Measurements from ENCODE around the gene ENTPD2.

The ENTPD2 gene

GRCh38 chr9:137070906-137071275, 17.0 kb upstream of the ENTPD2 start:
- TF ChIP-seq CTCF (conservative IDR thresholded peaks at IDR 0.05) (no peak), ZFX (IDR thresholded peaks at IDR 0.05) (no peak)
- H3K27ac ChIP-seq: peak overlapping the region; percentile 82

- H3K27ac ChIP-seq: peak within 1 kb of the TSS; percentile 82
- TF ChIP-seq CTCF (conservative IDR thresholded peaks at IDR 0.05) (no peak), ZFX (IDR thresholded peaks at IDR 0.05) (0 out of 2 replicates have a peak, but pooled peaks have one; percentile 26)
Observed at GRCh38 chr9:137070201-137070905, 16.5 kb upstream of the ENTPD2 start, which contains the start of gene SAPCD2. TSS of gene SAPCD2 (minus strand) at chr9:137070557. CDS start at chr9:137070460, 97 bp downstream.

GRCh38 chr9:137069508-137070091, 15.7 kb upstream of the ENTPD2 start:
- TF ChIP-seq ZFX (IDR thresholded peaks at IDR 0.05) (no peak), CTCF (conservative IDR thresholded peaks at IDR 0.05) (no peak)
- peak overlapping the region; percentile 82 for H3K27ac ChIP-seq

GRCh38 chr9:137068539-137069507, 15.0 kb upstream of the ENTPD2 start:
- H3K27ac ChIP-seq: peak overlapping the region; percentile 82
- TF ChIP-seq ZFX (IDR thresholded peaks at IDR 0.05) (no peak), CTCF (conservative IDR thresholded peaks at IDR 0.05) (no peak)

- peak; percentile 93 for TF ChIP-seq CTCF (conservative IDR thresholded peaks at IDR 0.05)
- no peak for TF ChIP-seq ZFX (IDR thresholded peaks at IDR 0.05)
- H3K27ac ChIP-seq: peak overlapping the region; percentile 82
Observed at GRCh38 chr9:137067860-137068538, 14.1 kb upstream of the ENTPD2 start.

GRCh38 chr9:137066096-137066861, 12.4 kb upstream of the ENTPD2 start:
- no peak for TF ChIP-seq ZFX (IDR thresholded peaks at IDR 0.05)
- TF ChIP-seq CTCF (conservative IDR thresholded peaks at IDR 0.05): no peak
- H3K27ac ChIP-seq: no peak overlapping the region
